Superior temporal gyrus (tissue), 1 donor: ENCODE results near the gene CAMK4.
"Not testable (repeated sequence)": the region's sequence is repeated elsewhere in the genome, so short reads cannot be mapped to it uniquely, and the experiment has no call there.

Source experiments
- DNase-seq: peaks from one replicate; pipeline ENCODE4 v3.0.0-alpha.2; 2016; ENCODE audit errors: extremely low spot score

CAMK4 gene

GRCh38 chr5:111310711-111311620 lies 86.8 kb downstream of the CAMK4 start:
- DNase-seq = no peak

GRCh38 chr5:111311666-111312065 lies 87.5 kb downstream of the CAMK4 start:
- no peak for DNase-seq

- peak; percentile 32 for DNase-seq
Observed at GRCh38 chr5:111313017-111313724, 89.0 kb downstream of the CAMK4 start.

- no peak for DNase-seq
Observed at GRCh38 chr5:111320953-111321352, 96.8 kb downstream of the CAMK4 start.

- DNase-seq = no peak
Observed at GRCh38 chr5:111321376-111321775, 97.2 kb downstream of the CAMK4 start.

GRCh38 chr5:111326551-111326950 lies 102.4 kb downstream of the CAMK4 start:
- DNase-seq = no peak

- DNase-seq = no peak
Observed at GRCh38 chr5:111337133-111337532, 112.9 kb downstream of the CAMK4 start.

- no peak for DNase-seq
Observed at GRCh38 chr5:111337688-111338087, 113.5 kb downstream of the CAMK4 start.

GRCh38 chr5:111345731-111346130 lies 121.5 kb downstream of the CAMK4 start:
- peak; percentile 45 for DNase-seq

- DNase-seq = no peak
Observed at GRCh38 chr5:111347021-111347420, 122.8 kb downstream of the CAMK4 start.

GRCh38 chr5:111348661-111349329 lies 124.6 kb downstream of the CAMK4 start:
- DNase-seq = no peak

GRCh38 chr5:111349429-111349828 lies 125.2 kb downstream of the CAMK4 start:
- DNase-seq = no peak

GRCh38 chr5:111353035-111353434 lies 128.9 kb downstream of the CAMK4 start:
- no peak for DNase-seq

- not testable (repeated sequence) for DNase-seq
Observed at GRCh38 chr5:111358726-111359125, 134.5 kb downstream of the CAMK4 start.

- no peak for DNase-seq
Observed at GRCh38 chr5:111360173-111360572, 136.0 kb downstream of the CAMK4 start.

GRCh38 chr5:111364992-111365391 lies 140.8 kb downstream of the CAMK4 start:
- DNase-seq = no peak

GRCh38 chr5:111366388-111366787 lies 142.2 kb downstream of the CAMK4 start:
- DNase-seq = no peak

- DNase-seq = no peak
Observed at GRCh38 chr5:111367115-111367514, 142.9 kb downstream of the CAMK4 start.

- DNase-seq = no peak
Observed at GRCh38 chr5:111372799-111373198, 148.6 kb downstream of the CAMK4 start.

GRCh38 chr5:111374380-111374779 lies 150.2 kb downstream of the CAMK4 start:
- no peak for DNase-seq

GRCh38 chr5:111375645-111376044 lies 151.5 kb downstream of the CAMK4 start:
- DNase-seq = no peak

- no peak for DNase-seq
Observed at GRCh38 chr5:111377306-111377705, 153.1 kb downstream of the CAMK4 start.
